Endothelial cell of umbilical vein (primary cell): Measurements from ENCODE around the gene LSM6. TPM values are rescaled to one million over a fixed set of nuclear protein-coding genes. Genes with fewer than 3 reads are reported as not detected.

Experiments
- BruUV-seq: library from RNA; stranded (reverse); fragments of 400-500 nt; replicated peaks from 2 replicates; lab custom pipeline; 2021; lab: Mats Ljungman, UMichigan
- CTCF ChIA-PET: fragments of 300-600, 350-600 bp; sonication (Branson Sonifier 250); formaldehyde crosslinking; loops from one replicate; lab custom pipeline; 2021; ENCODE audit warnings: antibody characterized with exemption, inconsistent platforms; lab: Charles Lee
- POLR2A ChIA-PET: fragments of 300-600, 350-600 bp; sonication (Branson Sonifier 250); formaldehyde crosslinking; loops from one replicate; lab custom pipeline; 2021; ENCODE audit warnings: antibody characterized with exemption, inconsistent platforms; lab: Charles Lee
- DNase-seq: peaks from one replicate; pipeline ENCODE4 v3.0.0-alpha.2; 2011; ENCODE audit warnings: low read depth, low spot score
- FAIRE-seq: peaks from 2 replicates; lab custom pipeline; 2011; peaks lifted over from hg19 to GRCh38; lab: Jason Lieb, UNC
- H2AFZ ChIP-seq: 2 replicates; pipeline ENCODE4 v1.6.0; 2012; ENCODE audit warnings: low read depth, low read length, control low read depth, inconsistent platforms
- H3K27ac ChIP-seq: 2 replicates; pipeline ENCODE4 v1.5.1; 2011; ENCODE audit warnings: low read depth, mild to moderate bottlenecking, control low read depth, low read length, moderate library complexity; ENCODE audit not compliant: insufficient read depth
- H3K27me3 ChIP-seq, 2 experiments: 2 replicates each; pipeline versions ENCODE4 v1.6.0 to v1.6.1; 2011; ENCODE audit warnings: low read length in 2 of 2, mixed read lengths in 1 of 2; ENCODE audit not compliant: control insufficient read depth in 2 of 2, insufficient read depth in 2 of 2
- H3K36me3 ChIP-seq, 2 experiments: 2 replicates in 1 of 2; 3 replicates in 1 of 2; pipeline ENCODE4 v1.5.1; 2011; ENCODE audit warnings: low read length in 2 of 2, mild to moderate bottlenecking in 1 of 2, moderate library complexity in 1 of 2; ENCODE audit not compliant: control insufficient read depth in 2 of 2, insufficient read depth in 2 of 2; ENCODE audit errors: extremely low read depth in 1 of 2
- H3K4me1 ChIP-seq: 3 replicates; pipeline ENCODE4 v1.5.1; 2011; ENCODE audit warnings: mild to moderate bottlenecking, low read length; ENCODE audit not compliant: control insufficient read depth, insufficient read depth; ENCODE audit errors: extremely low read depth
- H3K4me2 ChIP-seq: 2 replicates; pipeline ENCODE4 v1.6.1; 2011; ENCODE audit warnings: low read length, control low read depth, mixed read lengths; ENCODE audit not compliant: insufficient read depth
- H3K4me3 ChIP-seq, 3 experiments: fragments of 200-600 bp in 1 of 3; sonication (generic), shearing (Covaris generic) in 1 of 3; replicated peaks in 1 of 3; 2 replicates each; pipeline ENCODE4 v1.5.1; 2011 to 2016; ENCODE audit warnings: control low read depth in 3 of 3, low read length in 3 of 3, mild to moderate bottlenecking in 2 of 3, inconsistent platforms in 1 of 3, low read depth in 1 of 3, moderate library complexity in 1 of 3; ENCODE audit not compliant: insufficient read depth in 1 of 3
- H3K79me2 ChIP-seq: 2 replicates; pipeline ENCODE4 v1.6.0; 2012; ENCODE audit warnings: low read length, inconsistent platforms; ENCODE audit not compliant: control insufficient read depth, insufficient read depth
- H3K9ac ChIP-seq: replicated peaks from 2 replicates; pipeline ENCODE3; 2011; ENCODE audit warnings: low read length, control low read depth; ENCODE audit not compliant: insufficient read depth; ENCODE audit errors: extremely low read depth
- H3K9me1 ChIP-seq: replicated peaks from 3 replicates; pipeline ENCODE4 v1.6.0; 2011; ENCODE audit warnings: mild to moderate bottlenecking, low read length; ENCODE audit not compliant: control insufficient read depth, insufficient read depth; ENCODE audit errors: extremely low read depth
- H3K9me3 ChIP-seq: replicated peaks from 2 replicates; pipeline ENCODE4 v1.5.1; 2012; ENCODE audit warnings: low read length, inconsistent platforms; ENCODE audit not compliant: control insufficient read depth, insufficient read depth
- H4K20me1 ChIP-seq: replicated peaks from 2 replicates; pipeline ENCODE3; 2011; ENCODE audit warnings: mild to moderate bottlenecking, low read length; ENCODE audit not compliant: control insufficient read depth, insufficient read depth; ENCODE audit errors: extremely low read depth
- CTCF ChIP-seq, 2 donors: IDR thresholded peaks; 1 replicate in 1 of 2; 2 replicates in 1 of 2; pipeline ENCODE4 v1.5.1; 2011; ENCODE audit warnings: low read length in 2 of 2, mild to moderate bottlenecking in 2 of 2, moderate library complexity in 2 of 2, control low read depth in 1 of 2, inconsistent platforms in 1 of 2, low read depth in 1 of 2; ENCODE audit not compliant: insufficient read depth in 1 of 2; ENCODE audit errors: extremely low read depth in 1 of 2
- EZH2 ChIP-seq: IDR thresholded peaks from 2 replicates; pipeline ENCODE4 v1.6.1; 2012; ENCODE audit warnings: borderline replicate concordance, low read depth, mild to moderate bottlenecking, moderate library complexity, low read length, inconsistent platforms; ENCODE audit not compliant: severe bottlenecking
- FOS ChIP-seq: IDR thresholded peaks from 2 replicates; pipeline ENCODE4 v1.6.1; 2011; ENCODE audit warnings: mild to moderate bottlenecking, low read length, moderate library complexity, borderline replicate concordance; ENCODE audit not compliant: insufficient read depth
- GATA2 ChIP-seq: IDR thresholded peaks from 2 replicates; pipeline ENCODE4 v1.7.0; 2011; ENCODE audit warnings: low read depth, mild to moderate bottlenecking, moderate library complexity, mixed read lengths, low read length; ENCODE audit not compliant: insufficient read length, insufficient read depth
- JUN ChIP-seq: IDR thresholded peaks from 2 replicates; pipeline ENCODE4 v1.6.1; 2011; ENCODE audit warnings: borderline replicate concordance, low read depth; ENCODE audit not compliant: insufficient read length, insufficient read depth
- MAX ChIP-seq: IDR thresholded peaks from 2 replicates; pipeline ENCODE4 v1.6.1; 2011; ENCODE audit not compliant: insufficient read depth, insufficient read length
- MYC ChIP-seq: IDR thresholded peaks from one replicate; pipeline ENCODE4 v1.6.1; 2011; ENCODE audit warnings: mild to moderate bottlenecking, low read depth, low read length
- POLR2A ChIP-seq: IDR thresholded peaks from 2 replicates; pipeline ENCODE4 v1.6.1; 2012; ENCODE audit warnings: low read depth, mild to moderate bottlenecking, control low read depth, low read length
- POLR2AphosphoS5 ChIP-seq: IDR thresholded peaks from 2 replicates; pipeline ENCODE4 v1.6.1; 2012; ENCODE audit warnings: low read depth, mild to moderate bottlenecking, control low read depth, low read length, moderate library complexity; ENCODE audit not compliant: insufficient read depth
- dilution Hi-C: fragments of 300-500 bp; cut with MboI; formaldehyde crosslinking; loops from one replicate; pipeline ENCODE4 v1.15.0; 2019; ENCODE audit warnings: low sequenced_read_pairs; ENCODE audit not compliant: extremely low pct_ligation_motif_present
- intact Hi-C: fragments of 100-400 bp; cut with micrococcal nuclease; formaldehyde crosslinking; loops from one replicate; pipeline ENCODE4 v1.10.0; 2022
- polyA plus RNA-seq, 4 experiments: library from polyadenylated mRNA; depleted of rRNA in 3 of 4; stranded (reverse) in 3 of 4; unstranded in 1 of 4; fragments of >200 nt; gene quantifications; 2 replicates each; pipeline versions ENCODE4 v1.2.1 to v1.2.3, GENCODE V29; 2011 to 2012; ENCODE audit warnings: missing spikeins in 1 of 4
- total RNA-seq: library from RNA; stranded (reverse); gene quantifications from 2 replicates; pipeline ENCODE4 v1.2.3, GENCODE V29; 2021

The LSM6 gene
- total and polyA plus RNA-seq, 2 donors (not counting 3 experiments of a cell fraction or from before 2014, with no cell fraction given) = 20.3 to 43.1 TPM

- no peak for TF ChIP-seq POLR2AphosphoS5
- TF ChIP-seq JUN = no peak
- TF ChIP-seq MYC = no peak
- TF ChIP-seq CTCF (IDR thresholded peaks at IDR 0.05; ENCODE audit: extremely low read depth in 1 of 2, insufficient read depth in 1 of 2, low read depth in 1 of 2, low read length in 2 of 2) = no peak
- TF ChIP-seq FOS = no peak
- TF ChIP-seq MAX = no peak
- no peak for TF ChIP-seq POLR2A
- no peak for TF ChIP-seq EZH2
- TF ChIP-seq GATA2 = no peak
- H2AFZ ChIP-seq = no peak overlapping the region
- H3K9ac ChIP-seq = no peak overlapping the region
- no peak for FAIRE-seq
- no peaks in the 10 kb centered on the region for H3K4me1 ChIP-seq
- POLR2A ChIA-PET = no interaction called here
- no peaks in the 10 kb centered on the region for H3K79me2 ChIP-seq
- dilution Hi-C loops (no loop called here), intact Hi-C loops (no loop called here)
- no peaks in the 10 kb centered on the region for H3K9me3 ChIP-seq
- CTCF ChIA-PET = interaction anchor here (2.5 kb wide), 1 partner anchor 40 kb away, joined by 5 read pairs; no protein-coding TSS in a partner anchor
- H3K36me3 ChIP-seq = no peaks in the 10 kb centered on the region
- no TSS peak for BruUV-seq
- H3K27ac ChIP-seq = no peak overlapping the region
- H3K4me3 ChIP-seq = no peak overlapping the region
- no peaks in the 10 kb centered on the region for H3K9me1 ChIP-seq
- peaks cover 5 to 7% of the 10 kb centered on the region in 2 experiments for H3K27me3 ChIP-seq
- no peak for DNase-seq
- H3K4me2 ChIP-seq = no peak overlapping the region
- H4K20me1 ChIP-seq = no peaks in the 10 kb centered on the region
These were observed 39.6 kb upstream of the LSM6 start for GRCh38 chr4:146135941-146136340.
